ENCODE measurements around the gene SRP54.
"Not testable (repeated sequence)": the region's sequence is repeated elsewhere in the genome, so short reads cannot be mapped to it uniquely, and the experiment has no call there.

Gene SRP54

DNA sequence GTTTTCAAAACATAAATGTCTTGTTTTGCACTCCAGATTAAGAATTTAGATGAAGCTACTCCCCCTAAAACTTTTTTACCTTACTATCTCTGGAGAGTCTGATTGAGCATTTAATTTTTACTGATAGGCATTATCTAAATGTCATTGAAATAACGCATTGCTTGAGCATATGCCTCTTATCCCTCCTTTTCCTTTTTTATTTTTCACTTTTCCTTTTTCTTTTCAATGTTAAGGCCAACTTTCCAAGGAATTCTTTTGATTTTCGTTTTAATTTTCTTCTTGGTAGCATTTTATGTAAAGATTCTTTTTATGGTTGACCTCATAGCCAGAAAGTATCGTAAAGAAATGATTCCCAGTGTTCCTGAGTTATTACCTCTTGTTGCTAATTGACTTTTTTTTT, 2.9 kb downstream of the SRP54 start:
- no peak for DNase-seq

DNA sequence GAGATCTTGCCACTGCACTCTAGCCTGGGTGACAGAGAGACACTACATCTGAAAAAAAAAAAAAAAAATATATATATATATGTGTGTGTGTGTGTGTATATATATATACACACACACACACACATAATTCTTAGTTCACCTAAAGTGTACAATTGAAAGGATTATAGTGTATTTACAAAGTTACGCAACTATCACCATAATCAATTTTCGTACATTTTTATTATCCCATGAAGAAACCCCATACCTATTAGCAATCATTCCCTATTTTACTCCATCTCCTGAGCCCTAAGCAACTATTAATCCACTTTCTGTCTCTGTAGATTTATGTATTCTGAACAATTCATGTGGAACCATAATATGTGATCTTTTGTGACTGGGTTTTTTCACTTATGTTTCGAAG, 4.4 kb downstream of the SRP54 start:
- DNase-seq = no peak

DNA sequence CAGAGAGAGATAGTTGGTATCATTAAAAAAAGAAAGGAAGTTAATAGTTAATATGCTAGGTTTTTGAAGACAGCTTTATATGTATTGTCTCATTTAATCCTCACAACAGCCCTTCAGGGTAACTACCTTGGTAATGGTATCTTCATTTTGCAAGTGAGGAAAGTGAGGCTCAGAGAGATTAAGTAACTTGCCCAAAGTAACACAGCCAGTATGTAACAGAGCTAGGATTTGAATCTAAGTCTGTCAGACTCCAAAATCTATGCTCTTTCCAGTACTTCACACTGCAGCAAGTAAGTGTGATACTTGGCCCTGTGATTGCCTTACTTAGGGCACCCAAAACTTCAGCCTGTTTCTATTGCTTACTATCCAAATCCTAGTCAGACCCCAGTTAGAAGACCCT, 7.0 kb downstream of the SRP54 start:
- DNase-seq = no peak

DNA sequence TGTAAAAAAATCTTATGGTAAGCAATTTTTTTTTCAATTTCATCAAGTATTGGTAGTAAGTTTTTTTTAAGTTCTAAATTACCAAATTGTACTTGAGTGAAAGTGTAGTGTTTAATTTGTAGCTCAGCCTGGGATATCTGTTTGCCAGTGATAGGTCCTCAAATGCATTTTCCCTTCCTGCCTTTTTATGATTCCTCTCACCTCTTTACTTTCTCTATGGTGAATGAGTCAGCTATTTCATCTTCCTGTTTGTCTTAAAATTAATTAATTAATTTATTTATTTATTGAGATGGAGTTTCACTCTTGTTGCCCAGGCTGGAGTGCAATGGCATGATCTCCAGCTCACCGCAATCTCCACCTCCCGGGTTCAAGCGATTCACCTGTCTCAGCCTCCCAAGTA, 10.6 kb downstream of the SRP54 start:
- DNase-seq = no peak

DNA sequence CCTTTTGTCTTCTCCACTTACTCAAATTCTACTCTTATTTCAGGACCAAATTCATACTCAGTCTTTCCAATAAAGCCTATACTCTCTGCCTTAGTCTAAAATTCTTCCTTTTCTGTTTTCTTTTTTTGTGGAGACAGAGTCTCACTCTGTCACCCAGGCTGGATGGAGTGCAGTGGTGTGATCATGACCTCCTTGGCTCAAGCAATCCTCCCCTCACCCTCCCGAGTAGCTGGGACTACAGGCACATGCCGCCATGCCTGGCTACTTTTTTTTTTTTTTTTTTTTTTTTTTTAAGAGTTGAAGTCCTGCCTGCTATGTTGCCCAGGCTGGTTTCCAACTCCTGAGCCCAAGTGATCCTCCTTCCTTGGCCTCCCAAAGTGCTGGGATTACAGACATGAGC, 11.9 kb downstream of the SRP54 start:
- DNase-seq = no peak

DNA sequence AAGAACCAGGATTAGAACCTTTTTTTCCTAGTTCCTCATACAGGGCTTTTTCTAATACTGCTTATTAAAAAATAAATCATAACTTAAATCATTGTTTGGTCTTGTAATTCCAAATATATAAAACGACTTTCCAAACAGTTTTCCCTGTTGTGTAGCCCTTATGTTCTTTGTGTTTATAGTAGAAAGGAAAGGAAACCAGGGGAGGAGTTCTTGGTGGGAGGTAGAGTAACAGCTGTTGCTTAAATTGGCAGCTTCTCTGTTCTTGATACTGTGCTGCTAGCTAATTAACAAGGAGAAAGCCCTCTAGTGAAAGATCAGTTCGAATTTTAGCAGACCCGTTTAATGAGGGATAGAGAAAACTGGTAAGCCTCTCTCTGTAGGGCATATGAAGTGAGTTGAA, 15.0 kb downstream of the SRP54 start:
- DNase-seq = peak; percentile 19 to 41

DNA sequence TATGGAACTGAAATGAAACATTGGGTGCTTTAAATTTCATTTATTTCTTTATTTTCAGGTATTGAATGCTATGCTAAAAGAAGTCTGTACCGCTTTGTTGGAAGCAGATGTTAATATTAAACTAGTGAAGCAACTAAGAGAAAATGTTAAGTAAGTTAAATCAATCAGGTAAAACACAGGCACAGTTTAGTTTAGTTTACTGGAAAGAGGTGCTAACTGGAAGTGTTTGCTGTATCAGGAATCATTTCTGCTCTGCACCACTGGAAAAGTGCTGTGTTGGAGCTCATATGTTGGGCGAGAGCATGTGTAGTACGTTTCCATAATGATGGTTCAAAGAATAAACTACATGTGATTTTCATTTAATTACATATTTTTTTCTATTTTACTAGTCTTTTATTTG, 16.7 kb downstream of the SRP54 start:
- no peak for DNase-seq

DNA sequence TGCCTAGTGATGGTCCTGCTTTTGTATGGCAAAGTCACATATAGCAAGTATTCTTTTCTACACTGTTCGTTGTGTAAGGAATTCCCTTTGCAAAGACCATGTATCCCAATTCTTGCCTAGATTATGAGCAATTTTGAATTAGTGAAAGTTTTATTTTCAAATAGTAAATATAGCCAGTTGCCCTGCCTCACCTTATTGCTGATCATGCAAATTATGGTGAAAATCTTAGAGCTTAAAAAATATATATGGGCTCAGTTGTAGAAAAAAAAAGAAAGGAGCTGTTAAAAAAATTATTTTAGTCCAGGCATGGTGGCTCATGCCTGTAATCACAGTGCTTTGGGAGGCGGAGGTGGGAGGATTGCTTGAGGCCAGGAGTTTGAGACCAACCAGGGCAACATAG, 18.8 kb downstream of the SRP54 start:
- DNase-seq = no peak

DNA sequence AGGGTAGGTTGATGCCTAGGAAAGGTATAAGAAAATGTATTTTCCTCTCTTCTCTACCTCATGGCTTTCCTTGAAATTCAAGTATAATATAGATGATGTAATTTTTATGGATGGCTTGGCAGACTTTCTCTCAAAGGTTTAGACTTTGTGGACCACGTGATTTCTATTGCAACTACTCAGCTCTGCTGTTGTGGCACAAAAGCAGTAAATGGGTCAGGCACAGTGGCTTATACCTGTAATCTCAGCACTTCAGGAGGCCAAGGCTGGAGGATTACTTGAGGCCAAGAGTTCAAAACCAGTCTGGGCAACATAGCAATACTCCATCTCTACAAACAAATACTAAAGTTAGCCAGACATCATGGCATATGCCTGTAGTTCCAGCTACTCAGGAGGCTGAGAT, 22.0 kb downstream of the SRP54 start:
- DNase-seq = no peak

DNA sequence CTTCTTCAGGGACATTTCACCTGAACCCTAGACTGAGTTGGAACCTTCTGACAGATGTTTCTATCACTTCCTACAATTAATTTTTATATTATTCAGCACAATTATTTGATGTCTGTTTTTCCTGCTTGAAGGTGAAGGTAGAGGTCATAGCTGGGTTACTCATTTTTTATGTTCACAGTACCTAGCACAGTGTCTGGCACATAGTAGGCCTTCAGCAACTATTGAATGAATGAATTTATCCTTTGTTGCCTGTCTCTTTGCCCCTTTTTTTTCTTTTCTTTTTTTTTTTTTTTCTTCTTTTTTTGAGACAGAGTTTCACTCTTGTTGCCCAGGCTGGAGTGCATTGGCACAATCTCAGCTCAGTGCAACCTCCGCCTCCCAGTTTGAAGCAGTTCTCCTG, 33.8 kb downstream of the SRP54 start:
- DNase-seq = no peak

DNA sequence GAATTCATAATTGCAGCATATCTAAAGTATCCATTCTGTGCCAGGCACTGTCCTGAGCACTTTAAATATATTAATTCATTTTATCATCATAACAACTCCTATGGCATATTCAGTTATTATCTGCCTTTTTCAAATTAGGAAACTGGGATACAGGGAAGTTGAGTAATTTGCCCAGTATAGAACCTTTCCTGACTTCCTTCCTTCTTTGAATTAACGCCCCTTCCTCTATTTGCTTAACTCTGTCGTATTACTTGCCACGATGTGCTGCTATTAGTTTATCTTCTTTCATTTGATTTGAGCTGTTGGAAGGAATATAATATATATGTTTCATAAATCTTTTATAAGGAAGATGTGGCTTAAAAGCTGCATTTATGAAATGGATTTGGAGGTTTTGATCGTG, 37.9 kb downstream of the SRP54 start:
- DNase-seq = no peak

DNA sequence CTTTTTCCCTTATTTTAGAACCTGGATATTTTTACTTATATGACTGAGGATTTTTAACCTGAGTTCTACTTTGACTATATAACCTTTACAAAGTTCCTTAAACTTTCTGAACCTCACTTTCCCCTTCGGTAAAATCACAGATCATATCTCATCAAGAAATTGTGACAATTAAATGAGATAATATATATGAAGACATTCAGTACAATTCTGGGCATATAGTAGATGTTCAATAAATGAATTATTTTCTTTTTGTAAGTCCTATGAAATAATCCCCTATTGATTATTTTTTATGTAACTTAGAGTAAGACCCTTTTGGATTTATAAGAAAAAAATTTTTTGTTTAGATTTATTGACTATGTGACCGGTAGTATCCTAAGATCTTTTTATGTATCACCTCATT, 45.6 kb downstream of the SRP54 start:
- DNase-seq = no peak

DNA sequence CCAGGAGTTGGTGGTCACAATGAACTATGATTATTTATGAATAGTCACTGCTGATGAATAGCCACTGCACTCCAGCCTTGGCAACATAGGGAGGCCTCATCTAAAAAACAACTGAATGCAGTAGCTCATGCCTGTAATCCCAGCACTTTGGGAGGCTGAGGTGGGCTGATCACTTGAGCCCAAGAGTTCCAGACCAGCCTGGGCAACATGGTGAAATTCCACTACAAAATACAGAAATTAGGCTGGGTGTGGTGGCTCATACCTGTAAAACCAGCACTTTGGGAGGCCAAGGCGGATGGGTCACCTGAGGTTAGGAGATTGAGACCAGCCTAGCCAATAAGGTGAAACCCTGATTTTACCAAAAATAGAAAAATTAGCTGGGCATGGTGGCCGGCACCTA, 49.8 kb downstream of the SRP54 start:
- DNase-seq = no peak

DNA sequence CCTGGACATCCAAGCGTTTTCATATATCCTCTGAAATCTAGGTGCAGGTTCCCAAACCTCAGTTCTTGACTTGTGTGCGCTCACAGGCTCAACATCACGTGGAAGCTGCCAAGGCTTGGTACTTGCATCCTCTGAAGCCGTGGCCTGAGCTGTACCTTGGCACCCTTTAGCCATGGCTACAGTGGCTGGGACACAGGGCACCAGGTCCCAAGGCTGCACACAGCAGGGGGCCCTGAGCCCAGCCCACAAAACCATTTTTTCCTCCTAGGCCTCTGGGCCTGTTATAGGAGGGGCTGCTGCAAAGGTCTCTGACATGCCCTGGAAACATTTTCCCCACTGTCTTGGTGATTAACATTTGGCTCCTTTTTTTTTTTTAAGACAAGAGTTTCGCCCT, 51.6 kb downstream of the SRP54 start:
- no peak for DNase-seq

DNA sequence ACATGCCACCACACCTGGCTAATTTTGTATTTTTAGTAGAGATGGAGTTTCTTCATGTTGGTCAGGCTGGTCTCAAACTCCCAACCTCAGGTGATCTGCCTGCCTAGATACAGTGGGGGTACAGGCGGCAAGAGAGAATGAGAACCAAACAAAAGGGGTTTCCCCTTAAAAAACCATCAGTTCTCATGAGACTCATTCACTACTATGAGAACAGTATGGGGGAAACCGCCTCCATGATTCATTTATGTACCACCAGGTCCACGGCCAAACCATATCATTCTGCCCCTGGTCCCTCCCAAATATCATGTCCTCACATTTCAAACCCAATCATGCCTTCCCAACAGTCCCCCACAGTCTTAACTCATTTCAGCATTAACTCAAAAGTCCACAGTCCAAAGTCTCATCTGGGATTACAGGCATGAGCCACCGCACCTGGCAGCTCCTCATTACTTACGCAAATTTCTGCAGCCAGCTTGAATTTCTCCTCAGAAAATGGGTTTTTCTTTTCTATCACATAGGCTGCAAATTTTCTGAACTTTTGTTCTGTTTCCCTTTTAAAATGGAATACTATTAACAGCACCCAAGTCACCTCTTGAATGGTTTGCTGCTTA, 52.3 kb downstream of the SRP54 start:
- DNase-seq = not testable (repeated sequence)

DNA sequence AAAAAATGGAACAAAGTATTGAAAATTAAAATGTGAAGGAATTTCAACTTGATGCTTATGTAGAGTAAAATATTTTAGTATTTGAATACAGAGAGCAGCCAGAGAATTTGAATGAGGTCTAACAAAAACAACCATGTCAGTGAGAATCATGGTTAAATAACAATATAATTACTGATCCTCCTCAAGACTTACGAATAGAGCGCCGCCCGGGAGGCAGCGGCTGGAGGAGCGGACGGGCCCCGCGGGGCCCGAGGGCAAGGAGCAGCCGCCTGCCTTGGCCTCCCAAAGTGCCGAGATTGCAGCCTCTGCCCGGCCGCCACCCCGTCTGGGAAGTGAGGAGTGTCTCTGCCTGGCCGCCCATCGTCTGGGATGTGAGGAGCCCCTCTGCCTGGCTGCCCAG, 55.5 kb downstream of the SRP54 start:
- not testable (repeated sequence) for DNase-seq

DNA sequence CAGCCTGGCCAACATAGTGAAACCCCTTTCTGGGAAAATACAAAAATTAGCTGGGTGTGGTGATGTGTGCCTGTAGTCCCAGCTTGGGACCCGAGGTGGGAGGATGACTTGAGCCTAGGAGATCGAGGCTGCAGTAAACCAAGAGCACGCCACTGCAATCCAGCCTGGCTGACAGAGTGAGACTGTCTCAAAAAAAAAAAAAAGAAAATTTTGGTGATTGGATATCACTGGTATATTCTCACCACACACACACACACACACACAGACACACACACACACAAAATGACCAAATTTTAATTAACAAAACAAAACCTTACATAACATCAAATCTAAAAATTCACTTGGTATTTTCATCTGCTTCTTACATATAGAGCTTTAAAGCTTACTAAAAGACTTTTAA, 59.8 kb downstream of the SRP54 start:
- DNase-seq = no peak

DNA sequence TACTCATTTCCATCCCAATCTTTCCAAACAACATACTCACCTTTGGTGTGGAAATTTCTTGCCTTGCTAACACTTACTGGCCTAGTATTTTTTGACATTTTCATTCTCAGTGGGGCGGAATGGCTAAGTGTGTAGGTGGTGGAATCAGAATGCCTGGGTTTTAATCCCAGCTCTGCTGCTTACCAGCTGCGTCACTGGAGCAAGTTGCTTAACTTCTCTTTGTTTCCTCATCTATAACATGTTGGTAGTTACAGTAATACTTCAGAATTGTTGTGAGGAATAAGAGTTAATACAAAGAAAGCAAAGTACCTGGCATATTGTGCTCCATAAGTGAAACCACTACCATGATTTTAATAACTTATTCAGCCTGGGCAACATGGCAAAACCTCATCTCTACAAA, 60.3 kb downstream of the SRP54 start:
- no peak for DNase-seq

DNA sequence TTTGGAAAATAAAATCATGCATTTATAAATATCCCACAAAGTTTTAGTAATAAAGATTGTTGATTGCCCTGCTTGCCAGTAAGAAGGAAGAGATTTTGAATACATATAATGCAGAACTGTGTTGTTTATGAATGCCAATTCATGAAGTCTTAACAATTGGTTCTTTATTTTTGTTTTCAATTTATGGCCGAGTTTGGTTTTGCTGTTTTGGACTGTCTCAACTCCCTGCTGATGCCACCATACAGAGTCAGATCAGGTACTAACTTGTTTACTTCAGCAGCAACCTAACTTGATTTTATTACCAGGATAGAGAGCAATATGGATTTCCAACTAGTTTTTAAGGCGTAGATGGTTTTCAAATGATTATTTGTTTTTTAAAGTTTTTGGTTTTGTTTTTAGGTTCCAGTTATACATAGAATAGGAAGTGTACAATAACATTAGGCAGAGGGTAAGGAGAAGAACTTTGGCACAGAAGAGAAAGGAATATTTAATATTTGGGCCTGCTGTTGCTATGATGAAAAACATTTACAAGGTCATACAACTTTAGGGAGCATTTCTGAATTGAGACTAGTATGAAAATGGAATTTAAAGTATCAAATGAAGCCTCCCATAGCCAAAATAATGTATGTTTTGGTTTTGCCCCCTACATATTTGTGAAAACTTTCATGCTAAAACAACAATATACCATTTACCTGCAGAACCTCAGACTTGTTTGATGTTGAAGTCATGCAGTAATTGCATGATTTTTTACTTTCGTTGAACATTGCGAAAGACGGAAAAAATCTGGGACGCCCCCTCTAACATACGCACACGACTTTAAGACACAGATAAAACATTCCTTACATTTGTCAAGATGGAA, 62.4 kb downstream of the SRP54 start:
- no peak for DNase-seq

DNA sequence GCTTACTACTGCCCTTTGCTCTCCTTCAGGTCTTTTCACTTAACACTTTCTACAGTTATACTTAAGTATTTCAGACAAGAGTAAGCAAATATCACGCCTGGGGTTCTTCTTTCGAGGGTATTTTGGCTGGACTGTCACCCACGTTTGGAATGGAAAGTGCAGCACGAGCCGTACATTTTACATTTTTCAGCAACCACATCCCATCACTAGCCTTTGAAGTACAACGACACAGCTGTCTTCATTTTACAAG, 62.9 kb downstream of the SRP54 start:
- no peak for DNase-seq

DNA sequence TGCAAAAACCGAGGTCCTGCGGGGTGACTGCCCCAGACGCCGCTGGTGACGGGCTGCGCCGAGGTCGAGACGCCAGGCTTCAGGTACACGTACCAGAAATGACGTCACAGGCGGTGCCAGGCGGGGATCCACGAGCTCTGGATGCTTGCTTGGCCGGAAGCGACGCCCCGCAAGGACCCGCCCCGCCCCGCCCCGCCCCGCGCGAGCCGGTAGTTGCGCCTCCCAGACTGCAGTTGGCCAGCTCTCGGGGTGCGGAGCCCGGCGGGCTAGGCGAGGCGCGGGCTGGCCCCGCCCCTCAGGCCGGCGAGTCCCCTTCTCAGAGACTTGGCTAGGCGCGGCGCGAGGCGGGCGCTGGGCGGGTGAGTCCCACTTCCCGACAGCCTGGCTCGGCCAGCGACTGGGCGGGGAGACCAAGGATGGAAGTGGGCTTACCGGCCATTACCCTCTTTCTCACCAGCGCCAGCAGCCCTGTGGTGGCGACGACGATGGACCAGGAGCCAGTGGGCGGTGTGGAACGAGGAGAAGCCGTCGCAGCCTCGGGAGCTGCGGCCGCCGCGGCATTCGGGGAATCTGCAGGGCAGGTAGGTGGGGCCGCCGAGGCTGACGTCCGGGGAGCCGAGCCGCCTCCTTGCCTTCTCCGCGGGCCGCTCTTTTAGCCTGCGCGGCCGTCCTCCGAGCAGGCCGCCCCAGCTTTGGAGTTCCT, 63.4 kb downstream of the SRP54 start, which contains the start of gene FAM177A1:
Gene FAM177A1 (plus strand): TSS at position 225 of the 703 bp plus-strand sequence. CDS start 192 bp downstream, at position 417.
- DNase-seq = peak; percentile 95 to 98

DNA sequence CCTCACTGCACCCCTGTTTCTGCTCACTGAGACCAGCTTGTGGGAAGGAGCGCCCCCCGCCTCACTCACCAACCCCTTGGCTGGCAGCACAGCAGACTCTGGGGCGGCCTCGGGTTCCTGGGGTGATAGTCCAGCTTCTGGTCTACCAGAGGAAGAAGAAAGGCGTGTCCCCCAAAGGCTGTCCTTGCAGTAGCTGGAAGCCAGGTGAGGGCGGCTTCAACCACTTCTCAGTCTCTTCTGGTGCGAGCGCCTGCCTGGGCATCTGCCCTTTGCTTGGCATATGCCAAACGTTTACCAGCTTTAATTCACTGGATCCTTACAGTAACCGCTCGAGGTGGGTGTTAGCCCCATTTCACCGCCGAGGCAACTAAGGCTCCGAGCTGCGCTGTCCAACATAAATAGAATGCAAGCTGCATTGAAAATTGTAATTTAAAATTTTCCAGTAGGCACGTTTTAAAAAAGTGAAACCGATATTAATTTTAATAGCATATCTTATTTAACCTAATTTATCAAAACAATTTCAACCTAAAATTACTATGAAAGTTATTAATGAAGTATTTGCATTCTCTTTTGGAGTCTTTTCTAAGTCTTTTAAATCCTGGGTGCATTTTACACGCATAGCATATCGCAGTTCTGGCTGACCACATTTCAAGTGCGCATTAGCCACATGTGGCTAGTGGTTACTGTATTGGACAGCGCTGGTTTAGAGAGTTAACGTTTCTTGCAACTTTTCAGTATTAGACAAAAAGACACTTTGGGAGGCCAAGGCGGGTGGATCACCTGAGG, 64.2 kb downstream of the SRP54 start:
- DNase-seq = peak in 1 of 2 experiments; percentile 47

DNA sequence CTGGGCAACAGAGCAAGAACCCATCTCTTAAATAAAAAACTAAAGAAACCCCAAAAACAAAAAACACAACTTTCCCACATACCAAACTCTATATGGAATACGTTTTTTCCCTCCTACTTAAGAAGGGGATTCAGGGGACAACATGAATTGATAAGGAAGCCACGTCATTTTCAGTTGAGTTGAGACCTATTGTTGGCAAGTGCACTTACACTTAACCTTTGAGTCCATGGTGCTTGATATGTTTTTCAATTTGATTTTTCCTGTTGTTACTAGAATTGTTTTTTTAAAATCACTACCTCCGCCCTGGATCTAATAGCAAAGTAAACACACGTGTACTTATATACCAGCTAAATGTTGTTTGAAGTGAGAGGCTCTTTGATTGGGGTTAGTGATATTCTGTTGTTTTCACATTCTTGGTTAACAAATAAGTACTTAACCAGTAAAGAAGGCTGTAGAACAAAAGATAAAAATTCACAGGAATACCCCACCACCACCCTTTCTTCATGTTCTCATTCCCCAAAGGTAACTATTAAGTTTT, 65.3 kb downstream of the SRP54 start:
- no peak for DNase-seq

All from NCI-H446 (cell line).